Fibroblast of lung (primary cell): ENCODE data around the gene SLC18A3.

ENCODE experiments used
- EZH2 ChIP-seq: IDR thresholded peaks from 2 replicates; pipeline ENCODE4 v1.5.1; 2012; ENCODE audit warnings: low read length, control low read depth, mild to moderate bottlenecking; ENCODE audit errors: missing control alignments
- TF ChIP-seq, protein P1 (sequence below), 2 donors: IDR thresholded peaks in 1 of 2; conservative IDR thresholded peaks in 1 of 2; 1 replicate in 1 of 2; 2 replicates in 1 of 2; pipeline ENCODE4 v1.5.1; 2011 to 2012; ENCODE audit warnings: low read length in 2 of 2, control low read depth in 1 of 2, inconsistent platforms in 1 of 2, low read depth in 1 of 2, mild to moderate bottlenecking in 1 of 2

- TF ChIP-seq, protein P1, sequence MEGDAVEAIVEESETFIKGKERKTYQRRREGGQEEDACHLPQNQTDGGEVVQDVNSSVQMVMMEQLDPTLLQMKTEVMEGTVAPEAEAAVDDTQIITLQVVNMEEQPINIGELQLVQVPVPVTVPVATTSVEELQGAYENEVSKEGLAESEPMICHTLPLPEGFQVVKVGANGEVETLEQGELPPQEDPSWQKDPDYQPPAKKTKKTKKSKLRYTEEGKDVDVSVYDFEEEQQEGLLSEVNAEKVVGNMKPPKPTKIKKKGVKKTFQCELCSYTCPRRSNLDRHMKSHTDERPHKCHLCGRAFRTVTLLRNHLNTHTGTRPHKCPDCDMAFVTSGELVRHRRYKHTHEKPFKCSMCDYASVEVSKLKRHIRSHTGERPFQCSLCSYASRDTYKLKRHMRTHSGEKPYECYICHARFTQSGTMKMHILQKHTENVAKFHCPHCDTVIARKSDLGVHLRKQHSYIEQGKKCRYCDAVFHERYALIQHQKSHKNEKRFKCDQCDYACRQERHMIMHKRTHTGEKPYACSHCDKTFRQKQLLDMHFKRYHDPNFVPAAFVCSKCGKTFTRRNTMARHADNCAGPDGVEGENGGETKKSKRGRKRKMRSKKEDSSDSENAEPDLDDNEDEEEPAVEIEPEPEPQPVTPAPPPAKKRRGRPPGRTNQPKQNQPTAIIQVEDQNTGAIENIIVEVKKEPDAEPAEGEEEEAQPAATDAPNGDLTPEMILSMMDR (conservative IDR thresholded peaks at IDR 0.05 in 1 of 2, IDR thresholded peaks at IDR 0.05 in 1 of 2; ENCODE audit: low read depth in 1 of 2, low read length in 2 of 2) = no peak
- TF ChIP-seq EZH2 = no peak
Measured at GRCh38 chr10:49657606-49658005, 47.5 kb downstream of the SLC18A3 start.
